PFSK-1 (cell line): ENCODE results near the gene BRF1.

Experiments used
- POLR2AphosphoS5 ChIP-seq: IDR thresholded peaks from 2 replicates; pipeline ENCODE4 v1.6.1; 2012; ENCODE audit warnings: low read depth, mild to moderate bottlenecking, control low read depth, low read length, moderate library complexity
- SIN3A ChIP-seq: IDR thresholded peaks from 2 replicates; pipeline ENCODE4 v1.6.1; 2012; ENCODE audit warnings: mild to moderate bottlenecking, low read length, moderate library complexity, borderline replicate concordance; ENCODE audit not compliant: insufficient read depth
- TAF1 ChIP-seq: IDR thresholded peaks from 2 replicates; pipeline ENCODE4 v1.6.1; 2012; ENCODE audit warnings: low read length, control low read depth, borderline replicate concordance; ENCODE audit not compliant: insufficient read depth
- TF ChIP-seq, protein P1 (sequence below), 2 experiments: IDR thresholded peaks; 2 replicates each; pipeline versions ENCODE4 v1.6.1 to v1.8.0; 2011 to 2012; ENCODE audit warnings: low read depth in 2 of 2, low read length in 2 of 2, control low read depth in 1 of 2, inconsistent platforms in 1 of 2, mild to moderate bottlenecking in 1 of 2, moderate library complexity in 1 of 2; ENCODE audit not compliant: insufficient read depth in 1 of 2

DNA sequence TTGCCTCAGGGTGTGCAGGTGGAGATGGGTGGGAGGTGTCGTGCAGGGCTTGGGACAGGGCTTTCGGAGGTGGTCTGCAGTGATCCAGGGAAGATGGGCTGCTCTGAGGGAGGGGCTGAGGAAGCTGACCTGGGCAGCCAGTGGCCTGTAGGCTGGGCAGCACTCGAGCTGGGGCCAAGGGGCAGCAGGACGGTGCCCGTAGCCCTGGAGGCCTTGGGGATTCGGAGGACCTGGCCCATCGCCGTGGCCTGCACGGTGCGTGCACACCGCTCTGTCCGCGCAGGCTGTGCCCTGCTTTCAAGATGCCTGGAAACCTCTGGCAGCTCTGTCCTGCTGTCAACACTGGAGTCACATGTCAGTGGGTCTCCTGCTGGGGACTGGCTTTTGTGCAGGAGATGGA lies 22.9 kb upstream of the BRF1 start:
- TF ChIP-seq SIN3A (no peak), POLR2AphosphoS5 (no peak), TAF1 (no peak)
- TF ChIP-seq, protein P1, sequence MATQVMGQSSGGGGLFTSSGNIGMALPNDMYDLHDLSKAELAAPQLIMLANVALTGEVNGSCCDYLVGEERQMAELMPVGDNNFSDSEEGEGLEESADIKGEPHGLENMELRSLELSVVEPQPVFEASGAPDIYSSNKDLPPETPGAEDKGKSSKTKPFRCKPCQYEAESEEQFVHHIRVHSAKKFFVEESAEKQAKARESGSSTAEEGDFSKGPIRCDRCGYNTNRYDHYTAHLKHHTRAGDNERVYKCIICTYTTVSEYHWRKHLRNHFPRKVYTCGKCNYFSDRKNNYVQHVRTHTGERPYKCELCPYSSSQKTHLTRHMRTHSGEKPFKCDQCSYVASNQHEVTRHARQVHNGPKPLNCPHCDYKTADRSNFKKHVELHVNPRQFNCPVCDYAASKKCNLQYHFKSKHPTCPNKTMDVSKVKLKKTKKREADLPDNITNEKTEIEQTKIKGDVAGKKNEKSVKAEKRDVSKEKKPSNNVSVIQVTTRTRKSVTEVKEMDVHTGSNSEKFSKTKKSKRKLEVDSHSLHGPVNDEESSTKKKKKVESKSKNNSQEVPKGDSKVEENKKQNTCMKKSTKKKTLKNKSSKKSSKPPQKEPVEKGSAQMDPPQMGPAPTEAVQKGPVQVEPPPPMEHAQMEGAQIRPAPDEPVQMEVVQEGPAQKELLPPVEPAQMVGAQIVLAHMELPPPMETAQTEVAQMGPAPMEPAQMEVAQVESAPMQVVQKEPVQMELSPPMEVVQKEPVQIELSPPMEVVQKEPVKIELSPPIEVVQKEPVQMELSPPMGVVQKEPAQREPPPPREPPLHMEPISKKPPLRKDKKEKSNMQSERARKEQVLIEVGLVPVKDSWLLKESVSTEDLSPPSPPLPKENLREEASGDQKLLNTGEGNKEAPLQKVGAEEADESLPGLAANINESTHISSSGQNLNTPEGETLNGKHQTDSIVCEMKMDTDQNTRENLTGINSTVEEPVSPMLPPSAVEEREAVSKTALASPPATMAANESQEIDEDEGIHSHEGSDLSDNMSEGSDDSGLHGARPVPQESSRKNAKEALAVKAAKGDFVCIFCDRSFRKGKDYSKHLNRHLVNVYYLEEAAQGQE (IDR thresholded peaks at IDR 0.05; ENCODE audit: insufficient read depth in 1 of 2, low read depth in 2 of 2, low read length in 2 of 2): no peak
